ENCODE measurements around the gene ANKUB1.

DNA sequence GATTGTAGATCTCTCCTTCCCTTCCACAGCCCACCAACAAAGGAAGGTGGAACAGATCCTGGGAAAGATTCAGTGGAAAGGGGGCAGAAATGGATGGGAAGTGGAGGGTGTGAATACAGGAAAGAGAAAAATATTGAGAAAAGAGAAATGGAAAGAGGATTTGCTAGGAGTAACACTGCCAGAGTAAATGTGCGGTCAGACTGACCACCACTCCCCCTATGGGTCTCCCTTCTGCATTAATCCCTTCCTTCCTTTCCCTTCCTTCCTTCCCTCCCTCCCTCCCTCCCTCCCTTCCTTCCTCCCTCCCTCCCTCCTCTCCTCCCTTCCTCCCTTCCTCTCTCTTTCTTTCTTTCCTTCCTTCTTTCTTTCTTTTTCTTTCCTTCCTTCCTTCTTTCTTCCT is 28.1 kb downstream of the ANKUB1 start:
- TF ChIP-seq, protein P1, sequence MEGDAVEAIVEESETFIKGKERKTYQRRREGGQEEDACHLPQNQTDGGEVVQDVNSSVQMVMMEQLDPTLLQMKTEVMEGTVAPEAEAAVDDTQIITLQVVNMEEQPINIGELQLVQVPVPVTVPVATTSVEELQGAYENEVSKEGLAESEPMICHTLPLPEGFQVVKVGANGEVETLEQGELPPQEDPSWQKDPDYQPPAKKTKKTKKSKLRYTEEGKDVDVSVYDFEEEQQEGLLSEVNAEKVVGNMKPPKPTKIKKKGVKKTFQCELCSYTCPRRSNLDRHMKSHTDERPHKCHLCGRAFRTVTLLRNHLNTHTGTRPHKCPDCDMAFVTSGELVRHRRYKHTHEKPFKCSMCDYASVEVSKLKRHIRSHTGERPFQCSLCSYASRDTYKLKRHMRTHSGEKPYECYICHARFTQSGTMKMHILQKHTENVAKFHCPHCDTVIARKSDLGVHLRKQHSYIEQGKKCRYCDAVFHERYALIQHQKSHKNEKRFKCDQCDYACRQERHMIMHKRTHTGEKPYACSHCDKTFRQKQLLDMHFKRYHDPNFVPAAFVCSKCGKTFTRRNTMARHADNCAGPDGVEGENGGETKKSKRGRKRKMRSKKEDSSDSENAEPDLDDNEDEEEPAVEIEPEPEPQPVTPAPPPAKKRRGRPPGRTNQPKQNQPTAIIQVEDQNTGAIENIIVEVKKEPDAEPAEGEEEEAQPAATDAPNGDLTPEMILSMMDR (IDR thresholded peaks at IDR 0.05 in 4 of 5, conservative IDR thresholded peaks at IDR 0.05 in 1 of 5): no peak
- no peak for TF ChIP-seq POLR2A (IDR thresholded peaks at IDR 0.05)

Measured in gastrocnemius medialis (tissue), 4 donors.